Activated naive CD8-positive, alpha-beta T cell treated with anti-CD3 and anti-CD28 coated beads, Interleukin-2, amount 50 U/mL, for 16 hours (primary cell): ENCODE results near the gene DNAJC3.
"Not testable (repeated sequence)": the region's sequence is repeated elsewhere in the genome, so short reads cannot be mapped to it uniquely, and the experiment has no call there.

ENCODE experiments used
- DNase-seq: peaks from one replicate; pipeline ENCODE4 v3.0.0-alpha.2; 2020; ENCODE audit warnings: low read depth, low spot score

DNAJC3 gene

DNA sequence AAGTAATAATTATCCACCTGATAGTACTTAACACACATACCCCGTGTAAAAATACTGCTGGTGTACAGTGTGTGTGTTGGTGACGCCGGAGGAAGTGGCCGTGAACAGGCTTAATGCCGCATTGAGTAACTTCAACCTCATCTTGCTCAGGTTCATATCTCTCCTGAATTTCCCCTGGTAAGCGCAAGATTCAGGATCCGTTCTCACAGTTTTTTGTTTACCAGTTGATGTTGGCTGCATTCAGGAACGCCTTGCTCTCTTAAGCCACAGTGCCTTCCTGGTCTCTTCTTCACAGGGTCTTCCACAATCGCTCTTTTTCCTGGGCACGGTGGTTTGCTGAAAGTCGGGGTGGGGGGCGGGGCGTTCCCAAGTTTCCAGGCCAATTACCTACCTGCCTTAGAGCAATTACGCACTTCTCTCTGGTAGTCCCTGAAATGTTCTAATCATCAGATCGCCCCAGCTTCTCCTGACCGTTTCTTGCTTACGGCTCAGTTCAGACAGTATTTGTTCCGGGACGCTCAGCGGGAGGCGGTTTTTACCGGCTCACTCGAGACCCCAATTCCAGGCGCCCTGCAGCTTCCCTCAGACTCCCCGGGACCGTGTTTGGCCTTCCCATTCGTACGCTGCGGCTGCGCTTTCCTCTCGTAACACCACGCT is 706 bp upstream of the DNAJC3 start:
- no peak for DNase-seq

- DNase-seq = no peak
Observed at GRCh38 chr13:95677564-95678266, 776 bp downstream of the DNAJC3 start.

DNA sequence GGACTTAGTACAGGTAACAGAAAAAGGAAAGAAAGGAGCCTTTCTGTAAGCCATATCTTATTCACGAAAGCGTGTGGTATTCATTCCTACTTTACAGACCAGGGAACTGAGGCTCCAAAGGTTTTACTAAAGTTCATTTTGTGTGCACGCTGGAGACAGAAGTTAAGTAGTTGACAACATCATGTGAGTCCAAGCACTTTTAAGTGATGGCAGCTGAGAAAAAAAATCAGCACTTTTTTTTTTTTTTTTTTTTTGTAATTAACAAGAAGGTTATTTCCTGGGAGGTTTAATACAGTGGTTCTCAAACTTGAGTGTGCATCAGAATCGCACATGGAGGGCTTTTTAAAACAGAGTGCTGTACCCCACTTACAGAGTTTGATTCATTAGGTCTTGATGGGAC is 2.0 kb downstream of the DNAJC3 start:
- DNase-seq = no peak

DNA sequence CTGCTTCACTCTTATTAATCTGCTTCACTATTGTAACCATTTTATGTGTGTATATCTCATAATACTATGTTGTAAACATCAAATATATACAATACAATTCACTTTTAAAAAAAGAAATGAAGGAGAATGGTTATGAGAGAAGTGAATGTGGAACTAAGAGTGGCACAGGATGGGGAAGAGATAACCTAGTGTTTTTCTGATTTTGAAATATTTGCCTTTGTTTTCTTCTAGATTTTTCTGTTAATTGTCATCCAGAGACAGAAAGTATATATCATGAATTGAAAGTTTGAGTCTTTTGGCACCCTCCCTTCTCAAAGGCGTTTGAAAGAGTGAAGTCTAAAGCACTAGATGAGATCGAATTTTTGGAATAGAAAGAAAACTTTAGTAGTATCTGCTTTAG is 2.8 kb downstream of the DNAJC3 start:
- no peak for DNase-seq

DNA sequence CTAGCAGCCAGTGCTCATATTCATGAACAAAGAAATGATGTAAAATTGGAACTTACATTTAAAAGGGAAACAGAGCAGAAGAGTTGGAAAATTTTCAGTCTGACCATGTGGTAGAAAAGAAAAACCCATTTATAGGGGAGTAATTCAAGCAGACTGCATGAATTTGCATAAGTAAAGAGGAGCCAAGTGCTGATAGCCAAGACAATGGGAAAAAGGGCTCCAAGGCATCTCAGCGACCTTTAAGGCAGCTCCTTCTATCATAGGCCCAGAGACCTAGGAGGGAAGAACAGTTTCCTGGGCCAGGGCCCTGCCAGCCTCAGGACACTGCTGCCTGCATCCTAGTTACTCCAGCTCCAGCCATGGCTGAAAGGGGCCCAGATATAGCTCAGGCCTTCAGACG is 7.5 kb downstream of the DNAJC3 start:
- DNase-seq = no peak

GRCh38 chr13:95684960-95685359 is 8.0 kb downstream of the DNAJC3 start:
- not testable (repeated sequence) for DNase-seq

DNA sequence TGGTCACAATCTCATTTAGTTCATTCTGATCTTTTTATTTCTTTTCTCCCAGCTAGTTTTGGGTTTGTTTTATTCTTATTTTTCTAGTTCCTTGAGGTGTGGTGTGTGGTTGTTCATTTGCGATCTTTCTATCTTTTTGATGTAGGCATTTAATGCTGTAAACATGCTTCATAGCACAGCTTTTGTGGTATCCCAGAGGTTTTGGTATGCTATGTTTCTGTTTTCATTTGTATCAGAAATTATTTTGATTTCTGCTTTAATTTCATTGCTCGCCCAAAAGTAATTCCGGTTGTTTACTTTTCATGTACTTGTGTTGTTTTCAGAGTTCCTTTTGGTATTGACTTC is 12.6 kb downstream of the DNAJC3 start:
- no peak for DNase-seq

DNA sequence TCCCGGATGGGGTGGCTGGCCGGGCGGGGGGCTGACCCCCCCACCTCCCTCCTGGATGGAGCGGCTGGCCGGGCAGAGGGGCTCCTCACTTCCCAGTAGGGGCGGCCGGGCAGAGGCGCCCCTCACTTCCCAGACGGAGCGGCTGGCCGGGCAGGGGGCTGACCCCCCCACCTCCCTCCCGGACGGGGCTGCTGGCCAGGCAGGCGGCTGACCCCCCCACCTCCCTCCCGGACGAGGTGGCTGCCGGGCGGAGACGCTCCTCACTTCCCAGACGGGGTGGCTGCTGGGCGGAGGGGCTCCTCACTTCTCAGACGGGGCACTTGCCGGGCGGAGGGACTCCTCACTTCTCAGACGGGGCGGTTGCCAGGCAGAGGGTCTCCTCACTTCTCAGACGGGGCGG is 14.0 kb downstream of the DNAJC3 start:
- not testable (repeated sequence) for DNase-seq

GRCh38 chr13:95697052-95697680 is 20.2 kb downstream of the DNAJC3 start:
- DNase-seq = no peak

- DNase-seq = no peak
Observed at GRCh38 chr13:95698047-95698749, 21.3 kb downstream of the DNAJC3 start.

DNA sequence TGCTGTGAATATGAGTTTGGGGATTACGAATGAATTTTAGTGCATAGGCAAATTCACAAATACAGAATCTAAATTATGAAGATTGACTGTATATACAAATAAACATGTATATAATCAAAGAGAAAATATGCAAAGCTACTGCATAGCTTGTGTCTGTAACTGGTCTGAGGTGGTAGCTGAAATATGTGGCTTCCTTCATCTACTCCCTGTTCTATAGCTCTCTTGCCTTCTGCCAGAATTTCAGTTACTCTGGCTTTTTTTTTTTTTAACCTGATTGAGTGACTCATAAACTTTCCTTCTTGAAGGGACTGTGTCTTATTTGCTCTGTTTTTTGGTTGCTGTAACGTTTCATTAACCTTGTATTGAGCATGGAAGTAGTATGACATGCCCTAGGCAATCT is 26.6 kb downstream of the DNAJC3 start:
- DNase-seq = no peak

- no peak for DNase-seq
Observed at GRCh38 chr13:95704510-95704909, 27.6 kb downstream of the DNAJC3 start.

DNA sequence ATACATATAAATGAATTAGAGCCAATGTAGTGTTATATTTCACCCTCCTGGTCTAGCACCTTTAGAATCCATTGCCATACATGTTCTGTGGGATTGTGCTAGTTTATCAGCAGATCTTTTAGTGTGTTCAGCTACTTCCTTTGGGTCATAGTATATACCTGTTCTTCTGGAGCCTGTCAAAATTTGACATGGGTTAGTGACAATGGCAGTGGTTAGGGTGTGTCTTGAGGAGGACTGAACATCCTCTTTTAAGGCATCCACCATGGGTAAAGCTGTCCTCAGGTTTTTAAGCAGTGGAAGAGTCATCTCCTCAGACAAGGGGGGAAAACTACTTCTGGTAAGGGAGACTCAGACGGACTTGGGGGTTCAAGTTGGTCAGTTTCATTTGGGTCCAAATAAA is 29.4 kb downstream of the DNAJC3 start:
- no peak for DNase-seq

DNA sequence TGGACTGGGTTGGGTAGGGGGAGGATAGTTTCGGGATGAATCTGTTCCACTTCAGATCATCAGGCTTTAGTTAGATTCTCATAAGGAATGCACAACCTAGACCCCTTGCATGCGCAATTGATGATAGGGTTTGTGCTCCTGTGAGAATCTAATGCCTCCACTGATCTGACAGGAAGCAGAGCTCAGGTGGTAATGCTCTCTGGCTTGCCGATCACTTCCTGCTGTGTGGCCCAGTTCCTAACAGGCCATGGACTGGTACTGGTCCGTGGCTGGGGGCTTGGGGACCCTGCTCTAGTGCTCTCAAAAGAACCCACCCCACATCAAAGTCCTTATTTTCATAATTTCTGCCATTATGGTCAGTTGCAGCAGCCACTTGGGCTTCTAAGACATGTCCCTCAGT is 30.1 kb downstream of the DNAJC3 start:
- DNase-seq = no peak

- no peak for DNase-seq
Observed at GRCh38 chr13:95707442-95708390, 30.8 kb downstream of the DNAJC3 start.

DNA sequence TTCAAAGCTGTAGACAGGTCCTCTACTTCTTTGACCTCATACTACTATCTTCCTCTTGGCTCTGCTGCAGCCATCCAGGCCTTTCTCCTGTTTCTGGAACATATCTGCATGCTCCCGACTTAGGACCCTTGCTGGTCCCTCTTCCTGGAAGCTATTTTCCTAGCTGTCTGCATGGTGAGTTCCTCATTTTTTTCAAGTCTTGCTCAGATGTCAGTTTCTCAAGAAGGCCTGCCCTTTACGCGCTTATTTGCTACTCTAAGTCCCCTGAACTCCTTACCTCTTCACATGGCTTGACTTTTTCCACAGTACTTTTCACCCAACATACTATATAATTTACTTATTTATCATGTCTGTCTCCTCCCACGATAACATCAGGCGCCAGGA is 31.4 kb downstream of the DNAJC3 start:
- no peak for DNase-seq

- no peak for DNase-seq
Observed at GRCh38 chr13:95708811-95709500, 32.0 kb downstream of the DNAJC3 start.

- DNase-seq = no peak
Observed at GRCh38 chr13:95710313-95710712, 33.4 kb downstream of the DNAJC3 start.

GRCh38 chr13:95712846-95713245 is 35.9 kb downstream of the DNAJC3 start:
- DNase-seq = not testable (repeated sequence)

DNA sequence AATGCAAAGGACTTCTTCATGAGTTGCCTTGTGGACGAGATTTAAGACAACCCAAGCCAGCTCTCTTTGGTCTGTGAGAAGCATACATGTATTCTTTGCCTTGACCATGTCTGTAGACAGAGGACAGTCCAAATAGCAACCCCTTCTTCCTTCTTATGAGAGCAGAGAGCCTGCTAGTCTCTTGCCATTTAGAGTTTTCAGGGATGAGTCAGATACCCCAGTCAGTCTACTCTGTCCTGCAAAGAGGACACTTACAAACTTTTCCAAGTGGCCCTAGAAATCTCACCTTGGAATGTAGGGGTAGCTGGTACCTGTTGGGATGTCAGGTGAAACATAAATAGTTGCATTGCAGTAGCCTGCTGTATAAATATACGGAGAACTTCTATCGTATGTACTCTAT is 36.7 kb downstream of the DNAJC3 start:
- DNase-seq = no peak
